GM12872 (cell line): ENCODE measurements around the gene LATS2.

Experiments
- TF ChIP-seq, protein P1 (sequence below): IDR thresholded peaks from 3 replicates; pipeline ENCODE4 v1.5.1; 2011; ENCODE audit warnings: low read depth, mild to moderate bottlenecking, low read length, moderate library complexity; ENCODE audit not compliant: insufficient read depth

LATS2 gene

DNA sequence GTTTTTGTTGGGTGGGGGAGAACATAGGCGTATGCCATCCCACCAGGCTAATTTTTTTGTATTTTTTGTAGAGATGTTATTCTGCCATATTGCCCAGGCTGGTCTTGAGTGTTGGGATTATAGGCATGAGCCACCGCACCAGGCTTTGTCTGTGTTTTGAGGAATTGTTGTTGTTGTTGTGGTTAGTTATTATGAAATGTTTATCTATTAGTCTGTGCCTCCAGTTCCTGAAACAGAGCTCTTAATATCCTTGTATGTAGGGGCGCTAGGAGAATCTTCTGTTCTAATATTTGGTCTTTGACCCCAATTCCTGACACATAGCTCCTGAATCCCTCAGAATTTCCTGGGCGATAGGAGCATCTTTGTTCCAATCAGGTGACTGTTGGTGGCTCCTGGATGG lies 5.6 kb upstream of the LATS2 start:
- TF ChIP-seq, protein P1, sequence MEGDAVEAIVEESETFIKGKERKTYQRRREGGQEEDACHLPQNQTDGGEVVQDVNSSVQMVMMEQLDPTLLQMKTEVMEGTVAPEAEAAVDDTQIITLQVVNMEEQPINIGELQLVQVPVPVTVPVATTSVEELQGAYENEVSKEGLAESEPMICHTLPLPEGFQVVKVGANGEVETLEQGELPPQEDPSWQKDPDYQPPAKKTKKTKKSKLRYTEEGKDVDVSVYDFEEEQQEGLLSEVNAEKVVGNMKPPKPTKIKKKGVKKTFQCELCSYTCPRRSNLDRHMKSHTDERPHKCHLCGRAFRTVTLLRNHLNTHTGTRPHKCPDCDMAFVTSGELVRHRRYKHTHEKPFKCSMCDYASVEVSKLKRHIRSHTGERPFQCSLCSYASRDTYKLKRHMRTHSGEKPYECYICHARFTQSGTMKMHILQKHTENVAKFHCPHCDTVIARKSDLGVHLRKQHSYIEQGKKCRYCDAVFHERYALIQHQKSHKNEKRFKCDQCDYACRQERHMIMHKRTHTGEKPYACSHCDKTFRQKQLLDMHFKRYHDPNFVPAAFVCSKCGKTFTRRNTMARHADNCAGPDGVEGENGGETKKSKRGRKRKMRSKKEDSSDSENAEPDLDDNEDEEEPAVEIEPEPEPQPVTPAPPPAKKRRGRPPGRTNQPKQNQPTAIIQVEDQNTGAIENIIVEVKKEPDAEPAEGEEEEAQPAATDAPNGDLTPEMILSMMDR: no peak

DNA sequence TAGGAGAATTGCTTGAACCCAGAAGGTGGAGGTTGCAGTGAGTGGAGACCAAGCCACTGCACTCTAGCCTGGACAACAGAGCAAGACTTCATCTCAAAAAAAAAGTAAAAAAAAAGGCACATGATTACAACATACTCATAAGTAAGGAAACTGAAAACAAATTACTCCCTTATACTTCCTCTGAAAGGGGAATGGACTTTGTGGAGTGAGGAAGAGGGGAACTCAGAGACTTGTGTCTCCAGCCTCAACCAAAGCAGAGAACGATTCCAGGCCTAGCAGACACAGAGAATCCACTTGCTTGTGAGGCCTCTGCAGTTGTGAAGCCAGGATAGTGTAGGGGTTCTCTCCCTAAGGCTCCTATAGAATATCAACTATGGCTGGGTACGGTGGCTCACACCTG lies 4.3 kb upstream of the LATS2 start:
- TF ChIP-seq, protein P1: no peak

DNA sequence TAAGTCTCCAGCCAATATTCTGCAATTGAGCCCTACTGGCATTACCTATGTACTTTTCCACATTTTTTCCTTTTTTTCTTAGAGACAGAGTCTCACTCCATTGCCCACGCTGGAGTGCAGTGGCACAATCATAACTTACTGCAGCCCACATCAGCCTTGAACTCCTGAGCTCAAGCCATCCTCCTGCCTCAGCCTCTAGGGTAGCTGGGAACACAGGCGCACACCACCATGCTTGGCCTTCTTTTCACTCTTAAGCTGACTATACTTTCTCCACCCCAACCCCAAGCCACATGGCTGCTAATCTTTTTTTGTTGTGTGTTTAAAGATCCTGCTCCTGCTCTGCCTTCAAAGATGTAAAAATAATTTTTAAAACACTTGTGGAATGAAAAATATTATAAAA lies 1.6 kb upstream of the LATS2 start:
- TF ChIP-seq, protein P1: no peak

DNA sequence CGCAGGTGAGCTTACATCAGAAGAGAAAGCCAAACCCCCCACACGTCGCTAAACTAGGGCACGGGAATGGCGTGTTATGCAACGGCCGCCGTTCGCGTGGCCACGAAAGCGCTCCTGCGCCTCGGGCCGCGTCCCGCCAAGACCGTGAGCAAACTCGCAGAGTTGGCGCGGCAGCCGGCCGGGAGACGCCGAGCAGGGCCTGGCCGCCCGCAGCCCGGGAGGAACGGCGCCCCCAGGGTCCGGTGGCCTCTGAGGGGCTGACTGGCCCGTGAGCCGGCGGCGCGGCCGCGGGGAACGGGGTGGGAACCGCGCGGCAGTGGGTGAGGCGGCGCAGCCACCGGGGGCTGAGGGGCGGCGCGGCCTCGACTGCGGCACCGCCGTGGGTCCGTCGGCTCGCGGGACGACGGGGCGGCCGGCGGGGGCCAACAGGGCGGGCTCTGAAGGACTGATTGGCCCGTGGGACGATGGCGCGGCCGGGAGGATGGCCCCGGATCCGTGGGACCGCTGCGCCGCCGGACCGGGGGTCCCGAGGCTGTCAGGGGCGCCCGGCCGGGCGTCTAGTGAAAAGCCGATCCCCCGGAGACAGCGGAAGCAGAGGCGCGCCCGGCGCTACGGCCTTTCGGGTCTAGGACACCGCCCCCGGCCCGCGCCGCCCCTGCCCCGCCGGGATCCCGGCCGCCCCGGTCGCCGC lies 903 bp downstream of the LATS2 start:
- TF ChIP-seq, protein P1: no peak

DNA sequence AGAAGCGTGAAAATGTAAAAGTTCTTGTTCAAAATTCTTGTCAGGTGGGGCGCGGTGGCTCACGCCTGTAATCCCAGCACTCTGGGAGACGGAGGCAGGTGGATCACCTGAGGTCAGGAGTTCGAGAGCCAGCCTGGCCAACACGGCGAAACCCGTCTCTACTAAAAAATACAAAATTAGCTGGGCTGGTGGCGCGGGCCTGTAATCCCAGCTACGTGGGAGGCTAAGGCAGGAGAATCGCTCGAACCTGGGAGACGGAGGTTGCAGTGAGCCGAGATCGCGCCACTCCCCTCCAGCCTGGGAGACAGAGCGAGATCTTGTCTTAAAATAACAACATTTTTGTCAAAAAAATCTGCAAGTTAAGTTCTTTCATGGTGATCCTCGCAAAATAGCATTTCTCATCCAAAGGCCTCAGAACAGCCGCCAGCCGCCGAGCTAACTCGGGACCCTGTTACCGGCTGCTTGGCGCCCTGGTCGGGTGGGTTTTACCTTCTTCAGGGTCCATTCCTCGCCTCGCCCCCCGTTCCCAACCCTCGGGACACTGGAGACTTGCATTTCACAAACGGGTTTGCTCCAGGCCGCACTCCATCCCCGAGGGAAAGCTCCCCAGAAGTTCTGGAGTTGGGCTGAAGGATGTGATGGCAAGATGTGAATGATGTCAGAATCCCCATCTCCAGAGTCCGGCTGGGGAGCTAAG lies 1.6 kb downstream of the LATS2 start:
- TF ChIP-seq, protein P1: no peak

DNA sequence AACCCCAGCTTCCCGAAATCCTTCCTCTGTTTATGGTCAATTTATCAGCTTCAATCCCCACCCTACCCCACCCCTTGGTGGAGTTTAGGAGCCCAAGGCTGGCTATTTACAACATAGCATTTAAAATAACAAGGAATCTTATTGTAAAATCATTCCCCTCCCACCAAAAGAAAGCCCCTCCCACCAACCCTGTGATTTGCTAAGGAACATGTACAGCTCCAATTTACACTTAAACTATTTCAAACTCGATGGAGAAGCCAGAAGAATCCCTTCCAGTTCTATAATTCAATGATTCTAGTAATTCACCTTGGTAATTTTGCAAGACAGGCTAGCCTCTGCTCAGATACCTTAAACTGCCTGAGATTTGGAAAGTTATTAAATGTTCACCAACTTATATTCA lies 3.0 kb downstream of the LATS2 start:
- TF ChIP-seq, protein P1: no peak

DNA sequence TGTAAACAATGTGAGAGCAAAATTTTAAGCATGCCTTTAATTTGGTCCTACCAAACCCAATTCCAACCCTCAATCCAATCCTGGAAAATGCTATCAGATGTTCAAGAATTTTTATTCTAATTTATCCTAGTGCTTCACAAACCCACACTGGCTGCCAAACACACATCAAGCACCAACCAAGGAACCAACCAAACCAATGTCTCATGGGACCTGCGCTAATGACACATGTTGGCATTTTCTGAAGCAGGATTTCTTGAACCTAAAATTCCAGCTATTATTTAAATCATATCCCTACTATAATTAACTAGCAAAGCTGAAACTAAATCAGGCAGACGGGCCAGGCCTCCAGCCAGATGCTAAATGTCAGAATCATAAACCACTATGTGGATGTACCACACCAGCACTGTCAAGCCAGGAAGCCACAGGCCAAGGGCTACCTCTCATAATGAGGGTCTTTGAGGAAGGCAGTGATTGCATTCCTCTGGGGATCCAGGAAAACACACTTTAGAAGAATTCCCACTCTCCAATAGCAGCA lies 5.8 kb downstream of the LATS2 start:
- TF ChIP-seq, protein P1: no peak
